Activated naive CD4-positive, alpha-beta T cell treated with anti-CD3 and anti-CD28 coated beads for 36 hours (primary cell): ENCODE data around the gene IQCK. TPM values are rescaled to one million over a fixed set of nuclear protein-coding genes. Genes with fewer than 3 reads are reported as not detected.

Experiments
- CTCF ChIA-PET: fragments of 350-600 bp; sonication (Branson Sonifier 250); formaldehyde crosslinking; loops from one replicate; lab custom pipeline; 2021; ENCODE audit warnings: antibody characterized with exemption; lab: Charles Lee
- DNase-seq: peaks from one replicate; pipeline ENCODE4 v3.0.0-alpha.2; 2020
- H3K27ac Mint-ChIP-seq: one replicate; pipeline ENCODE4 v1.8.0; 2021; ENCODE audit warnings: mild to moderate bottlenecking, mixed read lengths
- H3K27me3 Mint-ChIP-seq: one replicate; pipeline ENCODE4 v1.8.0; 2021; ENCODE audit warnings: low read depth, mixed read lengths
- H3K36me3 Mint-ChIP-seq: one replicate; pipeline ENCODE4 v1.8.0; 2021; ENCODE audit warnings: low read depth, mixed read lengths
- H3K4me1 Mint-ChIP-seq: one replicate; pipeline ENCODE4 v1.8.0; 2021; ENCODE audit warnings: low read depth, mixed read lengths
- H3K4me3 Mint-ChIP-seq: one replicate; pipeline ENCODE4 v1.8.0; 2021; ENCODE audit warnings: mild to moderate bottlenecking, moderate library complexity, mixed read lengths
- H3K9me3 Mint-ChIP-seq: one replicate; pipeline ENCODE4 v1.8.0; 2021; ENCODE audit warnings: mixed read lengths
- intact Hi-C: fragments of 100-400 bp; cut with micrococcal nuclease; formaldehyde crosslinking; loops from one replicate; pipeline ENCODE4 v1.15.1; 2023
- total RNA-seq, 2 experiments: library from RNA; stranded (reverse); gene quantifications; one replicate each; pipeline ENCODE4 v1.2.3, GENCODE V29; 2021

The IQCK gene
- total RNA-seq, 2 experiments from 2014 or later: 2.8 to 3.9 TPM

DNA sequence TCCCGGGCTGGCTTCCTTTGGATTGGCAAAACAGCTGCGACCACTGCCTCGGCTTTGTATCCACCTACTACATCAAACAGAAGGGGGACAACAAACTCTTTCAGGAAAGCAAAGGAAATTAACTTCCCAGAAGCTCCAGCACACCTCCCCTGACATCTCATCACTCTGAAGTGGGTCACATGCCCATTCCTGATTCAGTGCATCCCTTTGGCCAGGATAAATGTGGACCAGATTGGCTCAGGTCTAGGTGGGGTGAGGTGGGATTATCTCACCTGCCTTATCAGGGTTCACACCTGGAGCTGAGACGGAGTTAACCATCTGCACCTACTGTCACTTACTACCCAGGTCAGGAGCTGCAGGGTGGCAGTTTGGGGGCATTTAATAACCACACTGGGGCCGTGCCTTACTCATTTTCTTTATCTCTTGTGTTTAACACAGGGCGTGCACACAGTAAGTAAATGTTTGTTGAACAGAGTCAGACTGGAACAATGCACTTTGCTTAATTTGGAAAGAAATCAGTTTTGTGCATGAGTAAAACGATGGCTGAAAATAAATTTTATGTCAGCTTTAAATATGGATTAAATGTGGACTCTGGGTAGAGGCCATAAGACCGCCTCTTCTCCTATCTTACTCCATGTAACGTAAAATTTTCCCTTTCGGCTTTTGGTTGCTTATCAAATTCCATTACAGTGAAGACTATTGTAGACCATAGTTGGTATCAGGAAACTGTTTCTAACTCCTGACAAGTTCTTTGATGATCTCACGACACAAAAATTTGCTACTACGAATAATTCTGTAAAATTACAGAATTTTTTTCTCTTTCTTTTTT lies 36.0 kb downstream of the IQCK start:
- Mint-ChIP-seq H3K4me3 (no peak overlapping the region), H3K27ac (no peak overlapping the region), H3K4me1 (no peaks in the 10 kb centered on the region), H3K27me3 (no peaks in the 10 kb centered on the region), H3K36me3 (no peaks in the 10 kb centered on the region), H3K9me3 (no peaks in the 10 kb centered on the region)
- CTCF ChIA-PET: no interaction called here
- intact Hi-C loops: no loop called here
- no peak for DNase-seq

DNA sequence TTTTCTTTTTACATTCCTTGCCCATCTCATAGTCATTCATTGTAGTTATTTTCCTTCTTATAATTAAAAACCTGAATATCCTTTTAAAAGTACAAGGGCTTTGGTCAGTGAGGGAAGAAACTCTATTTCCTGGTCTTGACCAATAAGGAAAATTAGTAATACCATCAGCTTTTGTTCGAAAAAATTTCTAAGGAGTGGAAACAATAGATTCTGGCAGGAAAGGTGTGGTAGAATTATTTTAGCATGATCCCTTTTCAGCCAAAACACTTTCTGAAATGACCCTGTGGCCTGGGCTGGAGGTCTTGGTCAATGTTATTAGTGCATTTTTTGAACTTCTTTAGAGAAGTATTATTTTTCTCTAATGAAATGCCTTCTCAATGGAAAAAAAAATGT lies 36.6 kb downstream of the IQCK start:
- H3K9me3 Mint-ChIP-seq: no peaks in the 10 kb centered on the region
- intact Hi-C loops: no loop called here
- H3K27ac Mint-ChIP-seq: no peak overlapping the region
- CTCF ChIA-PET: no interaction called here
- no peaks in the 10 kb centered on the region for H3K27me3 Mint-ChIP-seq
- no peaks in the 10 kb centered on the region for H3K36me3 Mint-ChIP-seq
- H3K4me3 Mint-ChIP-seq: no peak overlapping the region
- no peaks in the 10 kb centered on the region for H3K4me1 Mint-ChIP-seq
- DNase-seq: no peak

- Mint-ChIP-seq H3K27me3 (no peaks in the 10 kb centered on the region), H3K27ac (no peak overlapping the region), H3K9me3 (no peaks in the 10 kb centered on the region), H3K4me3 (no peak overlapping the region), H3K36me3 (no peaks in the 10 kb centered on the region), H3K4me1 (no peaks in the 10 kb centered on the region)
- no peak for DNase-seq
- CTCF ChIA-PET: no interaction called here
- intact Hi-C loops: no loop called here
Observed at GRCh38 chr16:19755268-19755667, 37.2 kb downstream of the IQCK start.

DNA sequence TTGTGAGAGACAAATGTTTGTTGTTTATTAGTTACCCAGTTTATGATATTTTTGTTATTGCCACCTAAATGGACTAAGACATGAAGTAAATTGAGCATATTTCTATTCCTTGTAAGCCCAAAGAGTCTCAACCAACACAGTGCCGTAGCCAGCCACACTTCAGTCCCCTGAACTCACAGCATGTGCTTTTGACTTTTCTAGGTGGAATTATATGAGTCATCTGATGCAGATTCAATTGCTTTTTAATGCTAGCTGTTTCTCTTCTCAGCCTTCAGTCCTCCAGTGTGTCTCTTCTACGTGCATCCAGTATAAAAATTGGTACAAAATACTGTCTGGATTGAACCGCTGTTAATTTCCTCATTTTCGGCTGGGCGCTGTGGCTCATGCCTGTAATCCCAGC lies 39.0 kb downstream of the IQCK start:
- intact Hi-C loops: no loop called here
- H3K4me1 Mint-ChIP-seq: no peaks in the 10 kb centered on the region
- CTCF ChIA-PET: no interaction called here
- no peak for DNase-seq
- H3K27me3 Mint-ChIP-seq: no peaks in the 10 kb centered on the region
- H3K27ac Mint-ChIP-seq: no peak overlapping the region
- H3K36me3 Mint-ChIP-seq: no peaks in the 10 kb centered on the region
- H3K4me3 Mint-ChIP-seq: no peak overlapping the region
- H3K9me3 Mint-ChIP-seq: no peaks in the 10 kb centered on the region

DNA sequence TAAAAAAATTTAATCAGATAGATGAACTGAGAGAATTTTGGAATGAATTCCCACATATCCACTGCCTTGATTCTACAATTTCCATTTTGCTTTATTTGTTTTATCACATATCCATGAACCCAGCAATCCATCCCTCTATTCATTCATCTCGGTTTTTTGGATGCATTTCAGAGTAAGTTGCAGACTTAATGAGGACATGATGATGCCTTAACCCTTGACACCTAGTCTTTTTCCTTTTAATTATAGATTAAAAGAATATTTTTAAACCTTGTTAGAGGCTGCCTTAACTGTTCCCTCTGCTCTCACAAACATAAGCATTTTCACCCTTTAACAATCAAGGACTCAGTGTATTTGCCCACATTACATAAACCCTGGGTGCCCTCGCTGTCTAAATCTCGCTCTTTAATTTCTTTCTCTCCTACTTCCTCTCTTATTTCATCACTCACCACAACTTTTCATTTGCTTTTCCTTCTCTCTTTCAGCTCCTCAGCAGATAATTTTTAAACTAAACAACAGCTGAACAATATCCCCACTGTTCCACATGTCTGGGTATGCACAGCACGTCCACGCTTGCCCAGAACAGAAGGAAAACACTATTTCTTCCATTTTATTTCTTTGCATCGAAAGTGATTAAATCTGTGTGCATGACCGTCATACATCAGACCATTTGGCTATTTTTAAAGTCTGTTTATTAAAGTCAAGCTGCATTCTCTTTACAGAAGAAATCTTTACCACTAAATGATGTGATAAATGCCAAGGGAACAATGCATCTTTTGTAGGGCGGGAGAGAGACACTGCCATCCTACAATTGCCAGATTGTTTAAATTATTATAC lies 39.9 kb downstream of the IQCK start:
- H3K27me3 Mint-ChIP-seq: no peaks in the 10 kb centered on the region
- intact Hi-C loops: no loop called here
- no peak for DNase-seq
- H3K27ac Mint-ChIP-seq: no peak overlapping the region
- H3K4me1 Mint-ChIP-seq: no peaks in the 10 kb centered on the region
- no peaks in the 10 kb centered on the region for H3K9me3 Mint-ChIP-seq
- no peaks in the 10 kb centered on the region for H3K36me3 Mint-ChIP-seq
- H3K4me3 Mint-ChIP-seq: no peak overlapping the region
- CTCF ChIA-PET: no interaction called here

GRCh38 chr16:19760356-19761060 lies 42.4 kb downstream of the IQCK start:
- CTCF ChIA-PET: no interaction called here
- Mint-ChIP-seq H3K9me3 (no peaks in the 10 kb centered on the region), H3K27me3 (no peaks in the 10 kb centered on the region), H3K27ac (no peak overlapping the region), H3K36me3 (no peaks in the 10 kb centered on the region), H3K4me1 (no peaks in the 10 kb centered on the region), H3K4me3 (no peak overlapping the region)
- no peak for DNase-seq
- intact Hi-C loops: no loop called here

GRCh38 chr16:19765860-19766553 lies 47.9 kb downstream of the IQCK start:
- no peaks in the 10 kb centered on the region for H3K36me3 Mint-ChIP-seq
- CTCF ChIA-PET: no interaction called here
- no peaks in the 10 kb centered on the region for H3K27me3 Mint-ChIP-seq
- H3K4me1 Mint-ChIP-seq: no peaks in the 10 kb centered on the region
- H3K4me3 Mint-ChIP-seq: no peak overlapping the region
- H3K9me3 Mint-ChIP-seq: peaks cover 5% of the 10 kb centered on the region
- H3K27ac Mint-ChIP-seq: no peak overlapping the region
- intact Hi-C loops: no loop called here
- DNase-seq: no peak

GRCh38 chr16:19766554-19766884 lies 48.4 kb downstream of the IQCK start:
- Mint-ChIP-seq H3K36me3 (no peaks in the 10 kb centered on the region), H3K9me3 (peaks cover 5% of the 10 kb centered on the region), H3K4me1 (no peaks in the 10 kb centered on the region), H3K27me3 (no peaks in the 10 kb centered on the region), H3K27ac (no peak overlapping the region), H3K4me3 (no peak overlapping the region)
- CTCF ChIA-PET: no interaction called here
- DNase-seq: no peak
- intact Hi-C loops: no loop called here

DNA sequence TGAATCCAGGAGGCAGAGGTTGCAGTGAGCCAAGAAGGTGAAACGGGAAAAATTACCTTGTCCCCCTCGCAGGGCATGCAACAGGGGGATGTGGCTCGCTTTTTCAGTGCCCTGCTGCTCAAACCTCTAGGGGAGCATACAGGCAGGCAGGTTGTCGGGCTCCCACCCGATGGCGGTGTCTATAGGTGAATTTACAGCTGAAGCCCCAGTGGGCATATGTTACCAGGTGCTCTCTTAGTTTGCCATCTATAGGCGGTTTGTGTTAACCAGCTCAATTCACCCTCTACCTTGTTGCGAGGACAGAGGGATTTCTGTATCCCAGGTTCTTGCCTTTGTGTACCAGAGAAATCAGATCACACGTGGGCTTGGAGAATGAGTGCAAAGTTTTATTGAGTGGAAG lies 48.9 kb downstream of the IQCK start:
- Mint-ChIP-seq H3K4me3 (no peak overlapping the region), H3K27me3 (no peaks in the 10 kb centered on the region), H3K27ac (no peak overlapping the region), H3K4me1 (no peaks in the 10 kb centered on the region), H3K9me3 (peaks cover 5% of the 10 kb centered on the region), H3K36me3 (no peaks in the 10 kb centered on the region)
- intact Hi-C loops: no loop called here
- no peak for DNase-seq
- CTCF ChIA-PET: no interaction called here

DNA sequence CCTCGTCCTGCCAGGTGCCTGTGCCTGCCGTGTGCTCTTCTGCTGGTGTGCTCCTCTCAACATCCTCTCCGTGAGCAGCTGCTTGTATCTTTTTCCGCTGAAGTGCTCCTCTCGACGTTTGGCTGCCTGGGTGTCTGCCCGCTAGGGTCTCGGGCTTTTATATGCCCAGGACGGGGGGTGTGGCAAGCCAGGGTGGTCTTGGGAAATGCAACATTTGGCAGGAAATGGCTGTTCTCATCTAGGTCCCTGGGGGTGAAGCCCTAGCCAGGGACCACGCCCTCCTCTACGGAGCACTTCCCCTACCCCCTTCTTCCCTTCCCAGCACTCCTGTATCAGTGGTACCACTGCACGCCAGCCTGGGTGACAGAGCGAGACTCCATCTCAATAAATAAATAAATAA lies 49.4 kb downstream of the IQCK start:
- intact Hi-C loops: no loop called here
- no peaks in the 10 kb centered on the region for H3K27me3 Mint-ChIP-seq
- peaks cover 5% of the 10 kb centered on the region for H3K9me3 Mint-ChIP-seq
- CTCF ChIA-PET: no interaction called here
- no peaks in the 10 kb centered on the region for H3K36me3 Mint-ChIP-seq
- no peaks in the 10 kb centered on the region for H3K4me1 Mint-ChIP-seq
- DNase-seq: no peak
- H3K27ac Mint-ChIP-seq: no peak overlapping the region
- no peak overlapping the region for H3K4me3 Mint-ChIP-seq

DNA sequence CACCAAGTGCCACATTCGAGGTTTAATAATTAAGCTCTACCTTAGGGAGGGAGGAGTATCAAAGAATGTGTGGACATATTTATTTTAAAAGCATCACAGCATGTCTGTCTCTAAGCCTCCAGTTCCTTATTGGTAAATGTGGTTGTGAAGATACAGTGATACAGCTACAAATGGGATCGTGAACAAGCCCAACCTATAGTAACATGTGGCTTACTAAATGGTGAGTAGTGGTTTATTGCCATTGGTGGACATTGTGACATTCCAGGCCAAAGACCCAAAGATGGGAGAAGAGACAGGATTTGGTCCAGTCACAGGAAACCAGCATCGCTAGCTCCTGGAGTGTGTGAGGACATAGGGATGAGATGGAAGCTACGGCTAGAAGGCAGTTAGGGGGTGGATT lies 51.2 kb downstream of the IQCK start:
- Mint-ChIP-seq H3K4me3 (no peak overlapping the region), H3K27ac (no peak overlapping the region)
- CTCF ChIA-PET: no interaction called here

GRCh38 chr16:19771040-19771439 lies 53.0 kb downstream of the IQCK start:
- no peaks in the 10 kb centered on the region for H3K27me3 Mint-ChIP-seq
- H3K27ac Mint-ChIP-seq: no peak overlapping the region
- DNase-seq: no peak
- no peaks in the 10 kb centered on the region for H3K36me3 Mint-ChIP-seq
- H3K9me3 Mint-ChIP-seq: peaks cover 5% of the 10 kb centered on the region
- H3K4me1 Mint-ChIP-seq: no peaks in the 10 kb centered on the region
- no peak overlapping the region for H3K4me3 Mint-ChIP-seq
- intact Hi-C loops: no loop called here
- CTCF ChIA-PET: no interaction called here

More for the DNA sequence above, 51.2 kb downstream of the IQCK start:
- Mint-ChIP-seq H3K4me1 (no peaks in the 10 kb centered on the region), H3K27me3 (no peaks in the 10 kb centered on the region), H3K9me3 (peaks cover 5% of the 10 kb centered on the region), H3K36me3 (no peaks in the 10 kb centered on the region)
- no peak for DNase-seq
- intact Hi-C loops: no loop called here
